GM12878 (cell line): ENCODE results near the gene SCAMP4. TPM values are rescaled to one million over a fixed set of nuclear protein-coding genes. Genes with fewer than 3 reads are reported as not detected.

ENCODE experiments used
- ATAC-seq: fragments of 200-7000 bp; cut with Tn5 transposase; 3 replicates; pipeline ENCODE4 v1.9.1; 2020; ENCODE audit warnings: mild to moderate bottlenecking, moderate library complexity
- BruUV-seq: library from RNA; stranded (reverse); fragments of 400-500 nt; replicated peaks from 2 replicates; lab custom pipeline; 2021; lab: Mats Ljungman, UMichigan
- CTCF ChIA-PET: fragments of 300-600 bp; sonication (Branson Sonifier 250); formaldehyde crosslinking; extraction: SDS; loops from one replicate; lab custom pipeline; 2021; ENCODE audit warnings: inconsistent platforms; lab: Yijun Ruan, JAX
- POLR2A ChIA-PET: fragments of 350-600 bp; formaldehyde crosslinking; extraction: SDS; loops from one replicate; lab custom pipeline; 2021; ENCODE audit warnings: inconsistent platforms; lab: Charles Lee
- RAD21 ChIA-PET: fragments of 300-600 bp; sonication (Branson Sonifier 250); formaldehyde crosslinking; loops from one replicate; lab custom pipeline; 2023; ENCODE audit warnings: antibody characterized with exemption; ENCODE audit not compliant: unreplicated experiment; lab: Charles Lee
- SMC1A ChIA-PET: fragments of 300-600 bp; sonication (Branson Sonifier 250); formaldehyde crosslinking; loops from one replicate; lab custom pipeline; 2023; ENCODE audit not compliant: unreplicated experiment, uncharacterized antibody; lab: Charles Lee
- DNase-seq: peaks from one replicate; pipeline ENCODE4 v3.0.0-alpha.2; 2011; ENCODE audit warnings: low read depth, low spot score
- FAIRE-seq: peaks from 3 replicates; lab custom pipeline; 2011; peaks lifted over from hg19 to GRCh38; lab: Jason Lieb, UNC
- H2AFZ ChIP-seq: 2 replicates; pipeline ENCODE4 v1.6.0; 2011; ENCODE audit warnings: low read depth, low read length, control low read depth; ENCODE audit not compliant: control insufficient read depth
- H3K27ac ChIP-seq: 2 replicates; pipeline ENCODE4 v1.5.1; 2011; ENCODE audit warnings: control low read depth; ENCODE audit not compliant: control insufficient read depth, insufficient read depth
- H3K27me3 ChIP-seq, 2 experiments: replicated peaks in 1 of 2; 2 replicates each; pipeline versions ENCODE4 v1.6.0 to v1.6.1; 2011; ENCODE audit warnings: low read length in 1 of 2; ENCODE audit not compliant: control insufficient read depth in 2 of 2, insufficient read depth in 2 of 2
- H3K36me3 ChIP-seq, 2 experiments: 2 replicates each; pipeline ENCODE4 v1.5.1; 2011; ENCODE audit warnings: low read length in 1 of 2; ENCODE audit not compliant: control insufficient read depth in 2 of 2, insufficient read depth in 2 of 2
- H3K4me1 ChIP-seq: 2 replicates; pipeline ENCODE4 v1.6.1; 2011; ENCODE audit warnings: mild to moderate bottlenecking, low read length, moderate library complexity, mixed read lengths; ENCODE audit not compliant: control insufficient read depth, insufficient read depth
- H3K4me2 ChIP-seq: 2 replicates; pipeline ENCODE4 v1.6.0; 2011; ENCODE audit warnings: control low read depth; ENCODE audit not compliant: control insufficient read depth, insufficient read depth
- H3K4me3 ChIP-seq: fragments of 200-600 bp; sonication (generic); 2 replicates; pipeline ENCODE4 v1.5.1; 2016
- H3K79me2 ChIP-seq: 2 replicates; pipeline ENCODE4 v1.6.0; 2011; ENCODE audit warnings: low read length; ENCODE audit not compliant: control insufficient read depth, insufficient read depth
- H3K9ac ChIP-seq: 2 replicates; pipeline ENCODE4 v1.8.0; 2011; ENCODE audit warnings: low read length, control low read depth, mixed read lengths; ENCODE audit not compliant: control insufficient read depth, insufficient read depth
- H3K9me3 ChIP-seq: replicated peaks from 3 replicates; pipeline ENCODE4 v1.5.1; 2011; ENCODE audit warnings: mild to moderate bottlenecking, low read length; ENCODE audit not compliant: control insufficient read depth, insufficient read depth
- H4K20me1 ChIP-seq: 2 replicates; pipeline ENCODE4 v1.6.0; 2011; ENCODE audit not compliant: control insufficient read depth, insufficient read depth
- ASH2L ChIP-seq: fragments of 300-600, 200-600 bp; sonication (generic); IDR thresholded peaks from 2 replicates; pipeline ENCODE4 v1.6.1; 2017; ENCODE audit warnings: low read depth, mild to moderate bottlenecking, borderline replicate concordance
- CHD1 ChIP-seq: IDR thresholded peaks from 2 replicates; pipeline ENCODE4 v1.6.1; 2012; ENCODE audit warnings: low read depth, low read length, improper control_type of control experiment
- CHD2 ChIP-seq: IDR thresholded peaks from 2 replicates; pipeline ENCODE4 v1.6.1; 2011; ENCODE audit warnings: low read depth, low read length, improper control_type of control experiment, borderline replicate concordance
- POLR2A ChIP-seq: IDR thresholded peaks from 2 replicates; pipeline ENCODE4 v1.6.1; 2011; ENCODE audit warnings: low read depth, mild to moderate bottlenecking, low read length
- POLR2AphosphoS5 ChIP-seq: IDR thresholded peaks from 2 replicates; pipeline ENCODE4 v1.6.1; 2011; ENCODE audit warnings: mild to moderate bottlenecking, low read length, inconsistent platforms
- SMARCA5 ChIP-seq: fragments of 450-650 bp; IDR thresholded peaks from 2 replicates; pipeline ENCODE4 v1.6.1; 2017; ENCODE audit warnings: mild to moderate bottlenecking
- ZNF217 ChIP-seq: fragments of 450-650 bp; IDR thresholded peaks from 2 replicates; pipeline ENCODE4 v1.6.1; 2017; ENCODE audit warnings: antibody characterized with exemption, mild to moderate bottlenecking
- ZNF24 ChIP-seq: fragments of 450-650 bp; IDR thresholded peaks from 2 replicates; pipeline ENCODE4 v1.6.1; 2017; ENCODE audit warnings: antibody characterized with exemption, mild to moderate bottlenecking
- ZNF384 ChIP-seq: IDR thresholded peaks from 2 replicates; pipeline ENCODE4 v1.6.1; 2012; ENCODE audit warnings: low read depth, mild to moderate bottlenecking, low read length, improper control_type of control experiment, borderline replicate concordance
- ZZZ3 ChIP-seq: IDR thresholded peaks from 2 replicates; pipeline ENCODE4 v1.6.1; 2011; ENCODE audit warnings: low read depth; ENCODE audit not compliant: control insufficient read depth, insufficient read length
- WGBS: methylation state at CpG from one replicate; pipeline ENCODE4 v1.1.6; 2016; ENCODE audit warnings: low lambda C conversion rate; ENCODE audit not compliant: insufficient replicate concordance, insufficient coverage; ENCODE audit errors: missing lambda C conversion rate; 5-methylcytosine and 5-hydroxymethylcytosine counted together
- in situ Hi-C: fragments of 300-500 bp; cut with MboI; formaldehyde crosslinking; loops from 9 replicates; pipeline ENCODE4 v1.14.3; 2018; ENCODE audit warnings: mixed read lengths
- intact Hi-C: fragments of 100-400 bp; cut with micrococcal nuclease; formaldehyde crosslinking; loops from one replicate; pipeline ENCODE4 v1.14.2; 2022; ENCODE audit not compliant: unreplicated experiment
- polyA plus RNA-seq, 11 experiments: library from polyadenylated mRNA; depleted of rRNA in 4 of 11; unstranded in 6 of 11; stranded (reverse) in 5 of 11; fragments of >200 nt; fragmentation: Nextera tagmentation in 4 of 11; fragmentation: Illumina TruSeq in 1 of 11; extraction: Ambion mirVana in 4 of 11; extraction: Trizol in 1 of 11; gene quantifications; 1 replicate in 1 of 11; 2 replicates in 10 of 11; pipeline versions ENCODE4 v1.2.1 to v1.2.3, GENCODE V29; 2011 to 2016; ENCODE audit warnings: inconsistent platforms in 2 of 11, missing spikeins in 2 of 11, low read depth in 1 of 11
- total RNA-seq, 4 experiments: library from RNA; depleted of rRNA in 3 of 4; stranded (reverse); fragments of >200 nt in 3 of 4; fragmentation: Illumina TruSeq in 1 of 4; extraction: Trizol in 1 of 4; gene quantifications; 2 replicates each; pipeline versions ENCODE4 v1.2.1 to v1.2.3, GENCODE V29; 2013 to 2021

Gene SCAMP4
- total and polyA plus RNA-seq, 10 of the 15 experiments (the other 5 are each of a cell fraction or from before 2014, with no cell fraction given), result 0.63 to 34.7 (median 12.8) TPM

- TF ChIP-seq ASH2L, result no peak
- TF ChIP-seq CHD2, result no peak
These were observed 2.3 kb upstream of the SCAMP4 start (continued) for GRCh38 chr19:1902923-1903322.

- Histone ChIP-seq H3K4me3 (peak overlapping the region; percentile 69; the same call in 1 of the 2 replicates), H3K79me2 (peaks cover 31% of the 10 kb centered on the region), H3K9me3 (no peaks in the 10 kb centered on the region), H3K27ac (peak overlapping the region; percentile 96), H3K36me3 (no peaks in the 10 kb centered on the region), H4K20me1 (no peaks in the 10 kb centered on the region), H3K27me3 (no peaks in the 10 kb centered on the region), H3K4me2 (peak overlapping the region; percentile 93), H3K4me1 (peaks cover 37% of the 10 kb centered on the region), H2AFZ (peak overlapping the region; percentile 35), H3K9ac (peak overlapping the region; percentile 85)
- ChIA-PET SMC1A (interaction anchor here (0.9 to 1.2 kb wide), 3 partner anchors 20 to 148 kb away, joined by 3 to 6 read pairs (median 4); partner anchors contain the start of gene ABHD17A), CTCF (interaction anchor here (0.9 to 3.0 kb wide), 6 partner anchors 23 to 47 kb away, joined by 3 to 10 read pairs (median 4); no protein-coding TSS in a partner anchor), POLR2A (interaction anchor here (0.9 to 2.0 kb wide), 7 partner anchors 21 to 190 kb away, joined by 3 to 9 read pairs (median 5); no protein-coding TSS in a partner anchor), RAD21 (interaction anchor here (0.8 to 2.0 kb wide), 5 partner anchors 10 to 40 kb away, joined by 3 to 5 read pairs (median 5); no protein-coding TSS in a partner anchor)
- intact Hi-C loops (loop anchor here (1.0 to 10.0 kb wide), 3 partner anchors 40 to 190 kb away; partner anchors contain the start of genes BTBD2, IZUMO4 and MOB3A), in situ Hi-C loops (no loop called here)
- WGBS, result 0% methylated on average over 7 of the region's 8 CpGs
- ATAC-seq (peak; percentile 9), FAIRE-seq (no peak), DNase-seq (no peak)
- no TSS peak for BruUV-seq
- peak; percentile 78; the same call in 1 of the 2 replicates for TF ChIP-seq CHD1
- TF ChIP-seq SMARCA5, result peak; percentile 8; the same call in 1 of the 2 replicates
- no peak; the same call in 1 of the 2 replicates for TF ChIP-seq POLR2A
- peak; percentile 94 for TF ChIP-seq ZNF217
- no peak for TF ChIP-seq ZZZ3
- peak; percentile 65 for TF ChIP-seq ZNF24
- TF ChIP-seq POLR2AphosphoS5, result peak; percentile 13
- 0 out of 2 replicates have a peak, but pooled peaks have one; percentile 61 for TF ChIP-seq ZNF384
These were observed 414 bp upstream of the SCAMP4 start for GRCh38 chr19:1904860-1905109.
